NCI-H2107 treated with DMSO at 0.1 percent for 48 hours (cell line): ENCODE data around the gene ABCA2.

ENCODE experiments used
- DNase-seq: peaks from one replicate; lab custom pipeline; 2025; ENCODE audit not compliant: unreplicated experiment; lab: John Stamatoyannopoulos, UW

ABCA2 gene

DNA sequence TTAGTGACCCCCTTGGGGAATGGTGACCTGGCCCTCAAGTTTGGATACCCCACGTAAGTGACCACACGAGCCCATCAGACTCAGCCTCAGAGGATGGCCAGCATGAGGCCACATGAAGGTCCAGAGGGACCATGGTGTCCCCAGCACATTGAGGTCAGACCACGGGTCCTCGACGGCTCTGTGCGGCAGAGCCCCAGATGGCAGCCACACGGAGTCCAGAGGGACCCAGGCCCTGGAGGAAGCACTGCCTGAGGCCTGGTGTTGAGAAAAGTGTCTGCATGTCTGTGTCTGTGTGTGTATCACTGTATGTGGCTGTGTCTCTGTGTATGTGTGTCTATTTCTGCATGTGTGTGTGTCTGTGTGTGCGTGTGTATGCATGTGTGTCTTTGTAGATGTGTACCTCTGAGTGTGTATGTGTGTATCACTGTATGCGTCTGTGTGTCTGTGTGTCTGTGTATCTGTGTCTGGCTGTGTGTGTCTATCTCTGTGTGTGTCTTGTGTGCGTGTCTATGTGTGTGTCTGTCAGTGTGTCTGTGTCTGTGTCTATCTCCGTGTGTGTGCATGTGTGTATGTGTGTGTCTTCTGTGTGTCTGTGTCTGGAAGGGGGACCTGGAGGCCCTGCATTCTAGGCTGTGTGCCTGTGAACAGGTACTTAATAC, 44.3 kb downstream of the ABCA2 start:
- no peak for DNase-seq

DNA sequence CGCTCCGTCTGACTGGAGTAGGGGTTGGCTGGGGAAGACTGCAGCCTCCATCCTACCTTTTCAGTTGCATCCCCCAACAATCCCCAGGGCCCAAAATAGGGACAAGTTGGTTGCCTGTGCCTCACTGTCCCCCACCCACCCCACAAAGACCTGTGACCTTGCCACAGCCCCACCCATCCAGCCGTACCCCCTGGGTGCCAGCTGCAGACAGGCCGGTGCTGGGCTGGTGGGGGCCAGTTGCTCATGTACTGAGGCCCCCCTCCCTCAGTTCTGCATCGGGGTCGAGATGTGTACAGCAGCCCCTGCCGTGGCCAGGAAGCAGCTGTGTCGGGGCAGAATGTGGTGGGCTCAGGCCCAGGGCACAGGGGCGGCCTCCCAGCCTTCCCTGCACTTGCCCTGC, 44.9 kb downstream of the ABCA2 start:
- no peak for DNase-seq

DNA sequence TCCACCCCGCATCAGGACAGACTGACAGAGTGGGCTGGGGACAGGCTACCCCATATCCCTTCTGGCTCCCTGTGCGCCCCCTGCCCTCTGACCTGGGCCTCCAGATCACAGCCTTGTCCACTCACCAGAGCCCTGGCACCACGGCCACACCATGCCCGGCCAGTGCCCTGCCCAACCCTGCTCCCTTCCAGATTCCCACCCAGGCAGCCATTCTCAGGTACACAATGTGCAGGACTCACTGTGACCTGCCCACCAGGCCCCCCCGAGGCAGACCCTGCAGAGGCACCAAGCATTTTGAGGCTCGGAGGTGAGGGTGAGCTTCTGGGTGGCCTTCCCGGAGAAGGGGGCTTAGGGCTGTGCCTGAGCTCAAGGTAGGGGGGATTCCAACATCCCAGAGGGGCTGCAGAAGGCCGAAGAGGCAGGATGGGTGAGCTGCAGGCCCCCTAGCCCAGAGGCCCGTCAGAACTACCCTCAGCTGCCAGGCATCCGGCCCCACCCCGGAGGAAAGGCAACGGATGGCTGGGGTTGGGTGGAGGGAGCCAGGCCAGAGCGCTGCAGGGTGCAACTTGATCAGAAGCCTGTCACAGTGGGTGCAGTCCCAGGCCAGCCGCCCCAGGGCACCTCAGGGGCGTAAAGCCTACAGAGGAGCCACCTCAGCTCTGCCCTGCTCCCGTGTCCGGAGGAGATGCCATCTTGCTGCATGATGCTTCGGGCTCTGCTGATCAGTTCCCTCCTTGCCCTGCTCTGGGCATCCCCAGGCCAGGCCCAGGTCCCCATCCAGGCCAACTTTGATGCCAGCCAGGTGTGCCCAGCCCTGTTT, 45.6 kb downstream of the ABCA2 start, which contains the start of gene LCNL1:
TSS of gene LCNL1 (plus strand) at position 762 of the 820 bp plus-strand sequence. CDS start 594 bp downstream, outside the sequence.
- DNase-seq = no peak

DNA sequence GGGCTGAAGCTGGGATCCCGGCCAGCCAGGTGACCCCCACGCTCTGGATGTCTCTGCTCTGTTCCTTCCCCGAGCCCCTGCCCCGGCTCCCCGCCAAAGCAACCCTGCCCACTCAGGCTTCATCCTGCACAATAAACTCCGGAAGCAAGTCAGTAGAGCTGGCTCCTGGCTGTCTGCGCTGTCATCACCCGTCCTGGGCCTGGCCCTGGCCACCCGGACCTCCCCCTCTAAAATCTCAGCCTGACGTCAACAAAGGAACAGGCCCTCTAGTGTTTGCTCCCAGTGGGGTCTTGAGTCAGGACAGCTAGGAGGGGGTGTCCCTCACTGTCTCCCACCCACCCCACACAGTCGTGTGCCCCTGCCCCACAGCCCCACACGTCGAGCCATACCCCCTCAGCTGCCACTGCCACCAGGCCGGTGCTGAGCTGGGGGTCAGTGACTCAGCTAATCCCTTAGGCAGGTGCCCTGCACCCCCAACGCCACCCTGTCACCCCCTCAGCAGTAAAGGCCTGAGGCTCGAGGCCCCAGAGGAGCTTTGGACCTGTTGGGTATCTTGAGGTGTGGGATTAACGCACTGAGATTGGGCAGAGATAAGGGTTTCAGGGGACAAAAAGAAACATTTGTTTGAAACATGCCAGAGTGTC, 46.3 kb downstream of the ABCA2 start:
- no peak for DNase-seq

DNA sequence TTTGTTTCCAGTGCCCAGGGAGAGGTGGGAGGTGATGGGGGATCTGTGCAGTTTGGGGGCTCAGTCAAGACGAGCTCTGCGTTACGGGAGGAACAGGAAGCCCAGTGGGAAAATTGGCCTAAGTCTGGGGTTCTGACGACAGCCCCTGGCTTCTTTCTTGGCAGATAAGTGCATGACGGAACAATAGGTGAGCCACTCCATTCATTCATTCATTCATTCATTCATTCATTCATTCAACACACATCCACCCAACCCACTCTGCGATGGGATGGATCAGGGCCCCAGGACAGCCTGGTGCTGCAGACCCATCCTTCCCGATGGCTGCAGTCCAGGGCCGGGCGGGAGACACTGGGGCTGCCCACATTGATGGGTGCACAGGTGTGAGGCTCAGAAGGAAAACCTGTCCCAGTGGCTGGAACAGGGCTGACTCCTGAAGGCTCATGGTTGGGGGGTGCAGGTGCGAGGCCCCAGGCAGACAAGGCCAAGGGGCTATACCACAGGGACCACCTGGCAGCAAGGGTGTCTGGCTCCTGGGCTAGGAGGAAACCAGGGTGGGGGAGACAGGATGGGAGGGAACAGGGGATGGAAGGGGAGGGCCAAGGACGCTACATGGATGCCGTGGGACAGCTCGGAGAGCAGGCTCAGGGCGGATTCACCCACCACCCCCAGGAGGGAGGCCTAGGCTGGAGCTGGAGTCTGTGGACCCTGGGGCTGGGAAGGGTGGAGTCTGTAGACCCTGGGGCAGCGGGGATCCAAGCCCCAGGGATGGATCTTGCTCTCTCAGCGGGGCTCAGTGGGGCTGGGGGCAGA, 47.2 kb downstream of the ABCA2 start:
- DNase-seq = no peak

DNA sequence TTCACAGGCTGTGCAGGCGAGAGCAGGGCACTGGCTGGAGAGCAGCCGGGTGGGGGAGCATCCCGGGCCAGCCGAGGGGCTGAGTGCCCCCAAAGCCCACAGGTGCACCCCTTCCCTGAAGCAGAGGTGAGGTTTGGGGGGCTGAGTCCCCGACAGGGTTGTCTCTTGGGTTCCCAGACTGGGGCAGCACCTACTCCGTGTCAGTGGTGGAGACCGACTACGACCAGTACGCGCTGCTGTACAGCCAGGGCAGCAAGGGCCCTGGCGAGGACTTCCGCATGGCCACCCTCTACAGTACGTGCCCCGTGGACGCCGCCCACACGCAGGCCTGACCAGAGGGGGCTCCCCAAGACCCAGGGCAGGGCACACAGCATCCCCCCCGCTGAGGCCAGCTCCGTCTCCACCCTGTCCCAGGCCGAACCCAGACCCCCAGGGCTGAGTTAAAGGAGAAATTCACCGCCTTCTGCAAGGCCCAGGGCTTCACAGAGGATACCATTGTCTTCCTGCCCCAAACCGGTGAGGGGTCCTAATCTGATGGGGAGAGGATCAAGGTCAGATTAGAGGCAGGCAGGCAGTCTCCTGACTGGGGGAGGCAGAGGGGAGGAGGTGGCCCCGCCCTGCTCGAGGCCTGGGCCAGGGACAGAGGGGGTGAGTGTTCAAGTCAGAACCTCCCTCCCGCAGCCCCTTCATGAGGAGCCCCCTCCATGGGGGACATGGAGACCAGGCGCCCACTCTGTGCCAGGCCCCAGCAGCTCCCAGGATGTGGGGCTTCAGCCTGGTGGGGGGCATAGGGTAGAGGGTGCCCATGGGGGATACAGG, 48.1 kb downstream of the ABCA2 start:
- no peak for DNase-seq

DNA sequence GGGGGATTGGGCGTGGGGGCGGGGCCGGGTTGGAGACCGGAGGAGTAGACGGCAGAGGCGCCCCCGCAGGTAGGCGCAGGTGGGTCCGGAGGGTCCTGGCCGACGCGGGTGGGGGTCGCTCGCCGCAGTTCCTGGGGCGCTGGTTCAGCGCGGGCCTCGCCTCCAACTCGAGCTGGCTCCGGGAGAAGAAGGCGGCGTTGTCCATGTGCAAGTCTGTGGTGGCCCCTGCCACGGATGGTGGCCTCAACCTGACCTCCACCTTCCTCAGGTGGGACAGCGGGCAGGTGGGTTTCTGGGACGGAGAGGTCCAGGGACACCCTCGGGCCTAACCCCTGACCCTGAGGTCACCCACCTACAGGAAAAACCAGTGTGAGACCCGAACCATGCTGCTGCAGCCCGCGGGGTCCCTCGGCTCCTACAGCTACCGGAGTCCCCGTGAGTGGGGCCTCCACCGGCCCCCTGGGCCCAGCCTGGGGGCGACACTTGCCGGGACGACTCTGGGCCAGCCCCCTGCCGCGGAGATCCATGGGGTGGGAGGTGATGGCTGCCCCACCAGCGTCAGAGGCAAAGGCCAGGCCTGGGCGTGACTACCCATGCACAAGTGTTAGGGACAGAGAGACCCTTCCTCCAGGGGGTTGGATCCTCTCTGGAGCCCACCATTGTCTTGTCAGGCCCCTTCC, 49.0 kb downstream of the ABCA2 start:
- DNase-seq = no peak

DNA sequence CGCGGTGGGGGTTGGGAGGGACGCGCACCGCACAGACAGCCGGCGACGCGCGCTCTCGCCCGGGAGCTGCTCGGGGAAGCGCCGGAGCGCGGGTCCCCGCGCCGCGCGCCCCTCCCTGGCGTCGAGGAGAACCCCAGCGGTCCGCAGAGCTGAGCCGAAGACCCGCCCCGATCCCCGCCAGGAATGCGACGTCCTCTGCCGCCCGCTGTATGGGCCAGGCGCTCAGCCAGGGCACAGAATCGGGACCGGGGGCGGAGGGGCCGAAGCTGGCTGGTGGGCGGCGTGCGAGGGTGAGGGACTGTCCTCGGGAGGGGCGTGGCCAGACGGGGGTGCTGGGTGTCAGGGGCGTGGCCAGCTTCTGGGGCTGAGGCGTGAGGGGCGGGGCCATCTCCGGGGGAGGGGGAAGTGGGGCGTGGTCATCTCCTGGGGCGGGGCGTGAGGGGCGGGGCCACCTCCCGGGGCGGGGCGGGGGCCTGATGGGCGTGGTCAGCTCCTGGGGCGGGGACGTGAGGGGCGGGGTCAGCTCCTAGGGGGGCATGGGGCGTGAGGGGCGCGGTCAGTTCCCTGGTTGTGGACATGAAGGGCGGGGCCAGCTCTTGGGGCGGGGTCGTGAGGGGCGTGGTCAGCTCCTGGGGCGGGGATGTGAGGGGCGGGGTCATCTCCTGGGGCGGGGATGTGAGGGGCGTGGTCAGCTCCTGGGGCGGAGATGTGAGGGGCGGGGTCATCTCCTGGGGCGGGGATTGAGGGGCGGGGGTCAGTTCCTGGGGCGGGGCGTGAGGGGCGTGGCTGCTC, 49.8 kb downstream of the ABCA2 start:
- no peak for DNase-seq

DNA sequence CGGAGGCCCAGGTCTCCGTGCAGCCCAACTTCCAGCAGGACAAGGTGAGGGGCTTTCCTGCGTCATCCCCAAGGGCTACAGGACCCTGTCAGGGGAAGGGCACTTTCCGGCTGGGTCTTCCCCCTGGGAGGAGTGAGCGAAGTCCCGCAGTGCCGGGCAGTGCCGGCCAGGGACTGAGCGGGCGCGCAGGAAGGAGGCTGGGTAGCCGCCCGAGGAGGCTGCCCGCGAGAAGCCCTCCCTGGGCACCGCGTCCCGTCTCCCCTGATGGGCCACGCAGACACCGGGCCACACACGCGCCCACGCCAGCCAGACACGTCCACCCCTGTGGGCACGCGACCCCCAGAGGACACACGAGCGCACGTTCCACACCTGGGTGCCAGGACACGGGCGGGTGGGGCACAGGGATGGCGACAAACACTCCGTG, 50.4 kb downstream of the ABCA2 start:
- no peak for DNase-seq

DNA sequence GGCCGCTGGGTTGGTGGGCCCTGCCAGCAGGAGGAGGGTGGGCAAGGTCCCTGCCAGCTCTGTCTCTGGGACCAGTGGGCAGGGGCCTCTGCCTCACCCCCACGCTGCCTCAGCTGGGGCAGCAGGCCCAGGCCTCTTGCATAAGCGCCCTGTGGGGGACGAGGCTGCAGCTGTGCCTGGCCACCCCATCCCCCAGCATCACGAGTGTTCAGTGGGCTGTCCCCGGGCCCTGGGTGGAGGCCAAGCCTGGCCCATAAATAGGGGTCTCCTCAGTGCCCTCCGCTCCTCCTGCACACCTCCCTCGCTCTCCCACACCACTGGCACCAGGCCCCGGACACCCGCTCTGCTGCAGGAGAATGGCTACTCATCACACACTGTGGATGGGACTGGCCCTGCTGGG, 50.8 kb downstream of the ABCA2 start, which contains the start of gene PTGDS:
TSS of gene PTGDS (plus strand) at position 282 of the 400 bp plus-strand sequence. CDS start at position 357, 75 bp downstream.
- no peak for DNase-seq

DNA sequence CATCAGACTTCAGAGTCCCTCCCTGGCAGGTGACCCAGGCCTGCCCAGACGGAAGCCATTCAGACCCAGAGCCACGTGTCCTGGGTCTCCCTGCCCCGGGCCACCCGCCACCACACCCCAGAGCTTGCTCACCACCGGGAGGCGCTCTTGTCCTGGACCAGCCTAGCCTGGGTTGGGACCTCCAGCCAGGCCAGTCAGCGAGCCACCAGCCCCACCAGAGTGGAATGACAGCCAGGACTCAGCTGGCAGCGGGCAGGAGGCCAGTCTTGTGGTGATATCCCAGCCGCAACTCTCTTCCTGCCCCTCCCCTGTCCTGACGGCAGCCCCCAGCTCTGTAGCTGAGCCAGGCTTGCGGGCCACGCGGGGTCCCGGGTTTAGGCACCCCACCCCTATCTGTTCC, 52.4 kb downstream of the ABCA2 start:
- no peak for DNase-seq

DNA sequence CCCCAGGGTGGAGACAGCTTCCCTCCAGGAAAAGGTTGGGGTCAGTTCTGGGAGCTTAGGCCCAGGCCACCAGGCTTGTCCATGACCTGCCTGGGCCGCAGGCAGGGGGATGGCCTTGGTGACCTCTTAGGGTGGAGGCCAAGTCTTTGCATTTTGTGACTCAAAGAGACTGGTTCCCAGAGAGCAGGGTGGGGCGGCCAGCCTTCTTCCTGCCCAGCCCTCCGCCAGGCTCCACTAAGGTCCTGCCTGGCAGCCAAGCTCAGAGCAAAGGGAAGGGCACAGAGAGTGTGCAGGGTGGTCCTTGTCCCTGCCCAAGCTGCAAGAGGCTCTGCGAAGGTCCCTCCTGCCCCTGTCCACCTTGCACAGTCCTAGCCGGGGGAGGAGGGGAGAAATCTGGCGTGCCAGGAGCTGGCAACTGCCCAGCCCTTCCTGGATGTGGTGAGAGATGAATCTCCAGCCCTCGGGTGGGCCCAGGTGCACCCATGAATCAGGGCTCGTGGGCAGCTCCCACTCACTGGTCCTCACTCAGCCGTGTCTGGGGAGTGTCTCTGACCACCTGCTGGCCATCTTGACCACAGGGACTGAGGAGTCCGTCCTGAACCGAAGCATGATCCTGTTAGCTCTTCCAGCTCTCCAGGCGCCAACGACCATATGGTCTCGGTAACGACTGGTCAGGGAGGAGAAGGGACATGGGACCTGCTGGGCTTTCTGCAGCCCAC, 53.1 kb downstream of the ABCA2 start:
- DNase-seq = no peak

DNA sequence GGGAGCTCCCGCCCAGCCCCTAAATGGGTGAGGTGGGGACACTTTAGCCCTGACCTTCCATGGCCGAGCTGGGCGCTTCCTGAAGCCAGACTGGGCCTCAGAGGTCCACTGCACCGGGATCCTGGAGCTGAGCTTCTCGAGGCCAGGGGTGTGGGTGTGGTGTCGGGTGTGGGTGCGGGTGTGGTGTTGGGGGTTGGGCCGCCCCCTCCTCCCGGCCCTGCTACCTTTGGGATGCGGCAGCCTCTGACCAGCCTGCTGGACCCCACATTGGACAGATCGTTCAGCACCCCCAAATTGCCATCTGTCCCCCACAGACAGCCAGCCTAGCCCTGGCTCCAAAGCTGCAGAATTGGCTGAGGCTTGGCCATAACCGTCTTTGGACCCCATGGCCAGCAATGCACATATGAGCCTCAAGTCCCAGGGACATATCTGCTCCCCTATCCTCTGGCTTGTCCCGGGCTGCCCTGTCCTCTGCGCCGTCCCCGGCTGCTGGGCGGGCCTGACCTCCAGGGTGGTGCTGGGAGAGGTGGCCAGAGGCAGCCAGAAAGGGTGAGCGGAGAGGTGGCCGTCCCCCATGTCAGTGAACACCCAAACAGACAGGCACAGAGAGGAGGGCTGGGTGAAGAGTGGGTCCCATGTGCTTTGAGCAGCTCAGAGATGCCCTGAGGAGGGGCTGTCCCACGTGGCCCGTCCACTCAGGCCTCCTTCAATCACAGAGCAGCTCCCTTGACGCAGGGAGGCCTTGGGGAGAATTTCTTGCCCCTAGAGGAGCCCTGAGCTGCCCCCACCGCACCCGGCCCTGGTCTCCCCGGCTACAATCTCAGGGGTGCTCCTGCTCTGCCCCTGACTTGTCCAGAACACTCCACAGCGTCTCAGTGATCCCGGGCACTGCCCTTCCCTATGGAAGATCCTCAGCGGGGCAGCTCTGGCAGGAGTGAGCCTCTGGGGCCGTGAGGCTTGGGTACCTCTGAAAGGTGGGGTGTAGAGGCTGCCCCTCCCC, 54.1 kb downstream of the ABCA2 start:
- DNase-seq = no peak

DNA sequence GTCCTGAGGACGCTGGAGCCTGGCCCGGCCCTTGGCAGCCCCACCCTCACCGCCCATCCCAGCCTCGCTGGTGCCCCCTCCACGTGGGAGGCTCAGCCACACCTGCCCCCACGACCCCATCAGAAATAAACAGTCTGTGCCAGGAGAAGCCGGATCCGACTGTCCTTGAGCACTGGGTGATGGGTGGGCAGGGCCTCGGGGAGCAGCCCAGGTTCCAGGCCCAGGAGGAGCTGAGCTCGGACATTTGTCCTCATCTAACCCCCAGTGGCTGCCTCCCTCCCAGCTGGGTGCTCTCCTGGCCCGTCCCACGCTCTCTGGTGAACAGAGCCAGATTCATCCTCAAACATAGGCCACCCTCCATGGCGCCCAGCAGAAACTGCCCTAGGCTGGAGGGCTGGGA, 55.3 kb downstream of the ABCA2 start:
- no peak for DNase-seq

DNA sequence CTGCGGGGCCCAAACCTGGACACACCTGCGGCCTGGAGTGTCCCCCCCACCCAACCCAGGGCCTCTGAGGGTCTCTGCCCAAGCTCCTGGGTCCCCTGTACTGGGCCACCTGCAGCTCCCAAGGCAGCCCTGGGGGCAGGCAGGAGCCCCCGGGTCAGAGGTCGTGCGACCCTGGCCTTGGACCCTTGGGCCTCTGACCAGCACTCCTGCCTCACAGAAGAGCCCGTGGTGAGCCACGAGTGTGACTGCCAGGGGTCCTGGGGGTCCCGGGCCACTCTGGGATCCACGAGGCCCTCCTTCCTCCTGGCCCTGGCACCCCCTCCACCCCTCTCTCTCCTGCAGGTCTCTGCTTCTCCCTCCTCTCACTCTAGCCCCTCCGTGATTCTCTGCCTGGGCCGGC, 55.7 kb downstream of the ABCA2 start:
- no peak for DNase-seq

DNA sequence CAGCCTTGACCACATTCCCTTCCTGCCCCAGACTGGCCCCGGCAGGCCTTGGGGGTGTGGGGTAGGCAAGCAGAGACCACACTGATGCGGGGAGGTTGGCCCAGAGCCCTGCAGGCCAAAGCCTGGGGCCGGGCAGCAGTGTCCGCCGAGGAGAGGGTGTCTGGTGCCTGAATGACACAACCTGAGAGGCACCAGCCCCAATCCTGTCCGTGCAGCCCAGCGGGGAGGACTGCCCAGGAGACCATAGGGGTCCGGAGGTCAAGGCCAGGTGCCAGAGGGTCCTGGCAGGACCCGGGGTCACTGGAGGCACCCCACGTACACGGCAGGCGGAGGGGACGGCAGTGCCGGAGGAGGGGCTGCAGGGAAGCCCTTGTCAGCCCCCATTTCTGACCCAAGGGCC, 56.3 kb downstream of the ABCA2 start:
- DNase-seq = no peak

DNA sequence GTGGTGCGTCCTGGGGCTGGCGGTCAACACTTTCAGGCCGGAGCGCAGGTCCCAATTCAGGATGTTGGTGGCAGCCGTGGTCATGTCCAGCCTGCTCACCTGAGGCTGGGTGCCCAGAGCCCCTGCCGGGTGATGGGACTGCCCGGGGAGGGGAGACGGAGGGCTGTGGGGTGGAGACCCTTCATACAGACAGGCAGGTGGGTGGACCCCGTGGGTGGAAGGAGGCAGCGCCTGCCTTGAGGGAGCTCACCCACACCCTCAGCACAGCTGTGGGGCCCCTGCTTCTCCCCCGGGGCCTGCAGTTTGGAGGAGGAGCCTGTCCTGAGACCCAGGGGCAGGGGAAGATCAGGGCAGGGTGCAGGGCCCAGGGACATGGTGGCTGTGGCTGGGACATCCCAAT, 57.7 kb downstream of the ABCA2 start:
- DNase-seq = no peak
